MG63 (cell line): ENCODE data around the gene CDC45. TPM values are rescaled to one million over a fixed set of nuclear protein-coding genes. Genes with fewer than 3 reads are reported as not detected.
"Not testable (repeated sequence)": the region's sequence is repeated elsewhere in the genome, so short reads cannot be mapped to it uniquely, and the experiment has no call there.

Experiments
- DNase-seq: peaks from one replicate; pipeline ENCODE4 v3.0.0-alpha.2; 2020
- H3K27me3 ChIP-seq: fragments of 250-450 bp; sonication (Bioruptor Pico); 2 replicates; pipeline ENCODE4 v1.5.1; 2020; ENCODE audit warnings: mild to moderate bottlenecking, moderate library complexity
- H3K36me3 ChIP-seq: fragments of 250-450 bp; sonication (Bioruptor Pico); 2 replicates; pipeline ENCODE4 v1.5.1; 2020; ENCODE audit warnings: mild to moderate bottlenecking, moderate library complexity
- H3K4me3 ChIP-seq: fragments of 250-450 bp; sonication (Bioruptor Pico); 2 replicates; pipeline ENCODE4 v1.5.1; 2020; ENCODE audit warnings: mild to moderate bottlenecking, moderate library complexity
- H3K9me3 ChIP-seq: fragments of 250-450 bp; sonication (Bioruptor Pico); 2 replicates; pipeline ENCODE4 v1.5.1; 2020; ENCODE audit warnings: mild to moderate bottlenecking, moderate library complexity
- total RNA-seq: library from RNA; depleted of rRNA; stranded (reverse); fragments of >200 nt; shearing (Covaris generic); gene quantifications from 2 replicates; pipeline ENCODE4 v1.2.3, GENCODE V29; 2014; ENCODE audit warnings: low replicate concordance; rRNA removed

Gene CDC45, protein sequence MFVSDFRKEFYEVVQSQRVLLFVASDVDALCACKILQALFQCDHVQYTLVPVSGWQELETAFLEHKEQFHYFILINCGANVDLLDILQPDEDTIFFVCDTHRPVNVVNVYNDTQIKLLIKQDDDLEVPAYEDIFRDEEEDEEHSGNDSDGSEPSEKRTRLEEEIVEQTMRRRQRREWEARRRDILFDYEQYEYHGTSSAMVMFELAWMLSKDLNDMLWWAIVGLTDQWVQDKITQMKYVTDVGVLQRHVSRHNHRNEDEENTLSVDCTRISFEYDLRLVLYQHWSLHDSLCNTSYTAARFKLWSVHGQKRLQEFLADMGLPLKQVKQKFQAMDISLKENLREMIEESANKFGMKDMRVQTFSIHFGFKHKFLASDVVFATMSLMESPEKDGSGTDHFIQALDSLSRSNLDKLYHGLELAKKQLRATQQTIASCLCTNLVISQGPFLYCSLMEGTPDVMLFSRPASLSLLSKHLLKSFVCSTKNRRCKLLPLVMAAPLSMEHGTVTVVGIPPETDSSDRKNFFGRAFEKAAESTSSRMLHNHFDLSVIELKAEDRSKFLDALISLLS
- total RNA-seq: 81.8 and 89.1 TPM in 2 replicates

DNA sequence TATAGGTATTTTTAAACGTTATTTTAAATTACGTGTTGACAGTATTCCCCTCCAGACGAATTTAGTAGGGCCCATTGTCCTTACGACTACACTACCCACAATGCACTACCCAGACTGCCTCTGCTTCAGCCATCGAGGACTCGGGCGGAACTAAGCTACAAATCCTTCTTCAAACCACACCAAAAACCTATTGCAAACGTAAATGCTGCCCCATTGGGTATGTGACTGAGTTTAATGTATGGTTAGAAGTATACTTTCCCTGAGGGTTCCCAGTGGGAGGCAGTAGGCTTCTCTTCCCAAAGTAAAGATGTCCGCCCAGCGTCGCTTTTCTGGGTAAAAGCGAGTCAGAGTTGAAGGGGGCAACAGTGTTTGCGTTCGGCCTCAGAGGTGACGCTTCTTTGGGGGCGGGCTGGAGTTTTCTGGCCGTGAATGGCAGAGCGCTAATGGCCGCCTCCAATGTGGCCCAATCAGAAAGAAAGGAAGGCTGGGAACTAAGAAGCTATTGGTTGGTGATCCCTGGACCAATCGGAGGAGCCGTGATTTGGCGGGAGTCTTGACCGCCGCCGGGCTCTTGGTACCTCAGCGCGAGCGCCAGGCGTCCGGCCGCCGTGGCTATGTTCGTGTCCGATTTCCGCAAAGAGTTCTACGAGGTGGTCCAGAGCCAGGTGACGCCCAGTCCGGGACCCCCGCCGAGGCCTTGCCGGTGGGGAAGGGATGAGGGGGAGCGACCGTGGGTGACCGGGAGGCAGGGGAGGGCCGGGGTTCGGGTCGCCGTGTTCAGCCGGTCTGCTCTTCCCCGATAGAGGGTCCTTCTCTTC, at the start of gene CDC45:
CDC45 (plus strand) TSS at position 566 of the 818 bp plus-strand sequence; CDS start at position 615, 49 bp downstream.
- Histone ChIP-seq H3K9me3 (no peaks in the 10 kb centered on the region), H3K27me3 (no peaks in the 10 kb centered on the region), H3K36me3 (peaks cover 50% of the 10 kb centered on the region), H3K4me3 (peak within 1 kb of the TSS; percentile 71)
- DNase-seq: peak; percentile 97

DNA sequence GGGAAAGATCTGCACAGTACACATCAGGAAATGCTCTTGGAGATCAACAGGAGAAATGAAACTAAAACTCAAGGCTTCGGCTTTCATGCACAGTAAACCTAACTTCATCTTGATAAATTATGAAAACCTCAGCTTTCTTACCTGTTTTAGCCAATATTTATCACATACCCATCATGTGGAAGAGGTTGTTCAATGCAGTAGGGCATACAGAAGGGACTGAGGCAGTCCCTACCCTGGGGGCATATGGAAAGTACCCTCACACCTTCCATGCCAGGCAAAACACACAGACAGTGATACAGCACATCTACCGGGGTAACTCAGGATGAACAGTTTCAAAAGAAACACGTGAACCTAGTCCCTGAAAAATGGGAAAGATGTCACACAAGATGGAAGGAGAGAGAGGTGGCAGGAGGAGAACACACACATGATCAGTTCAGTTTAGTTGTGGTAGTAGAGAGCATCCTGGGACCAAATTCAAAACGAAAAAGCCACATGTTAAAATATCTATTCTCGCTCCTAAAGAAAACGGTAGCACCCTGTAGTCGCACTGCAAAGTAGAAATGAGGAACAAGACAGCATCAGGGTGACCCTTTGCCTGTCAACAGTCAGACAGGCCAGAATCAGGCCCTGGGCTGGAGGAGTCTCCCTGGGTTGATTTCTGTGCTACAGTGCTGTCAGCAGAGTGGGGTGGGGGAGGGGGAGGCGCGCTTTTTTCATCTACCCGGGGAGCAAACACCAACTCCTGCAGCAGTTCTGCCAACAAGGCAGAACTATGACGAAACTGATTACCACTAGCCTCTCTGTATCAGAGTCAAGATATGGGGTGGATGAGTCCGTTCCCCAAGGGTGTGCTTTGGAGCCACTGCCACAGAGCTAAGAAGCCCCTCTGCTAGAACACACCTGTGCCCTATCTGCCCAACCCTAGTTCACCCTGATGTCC, 49.5 kb upstream of the CDC45 start:
- peak overlapping the region; percentile 83 for H3K4me3 ChIP-seq
- H3K36me3 ChIP-seq: peaks cover 23% of the 10 kb centered on the region
- H3K27me3 ChIP-seq: no peaks in the 10 kb centered on the region
- DNase-seq: peak; percentile 48
- no peaks in the 10 kb centered on the region for H3K9me3 ChIP-seq

DNA sequence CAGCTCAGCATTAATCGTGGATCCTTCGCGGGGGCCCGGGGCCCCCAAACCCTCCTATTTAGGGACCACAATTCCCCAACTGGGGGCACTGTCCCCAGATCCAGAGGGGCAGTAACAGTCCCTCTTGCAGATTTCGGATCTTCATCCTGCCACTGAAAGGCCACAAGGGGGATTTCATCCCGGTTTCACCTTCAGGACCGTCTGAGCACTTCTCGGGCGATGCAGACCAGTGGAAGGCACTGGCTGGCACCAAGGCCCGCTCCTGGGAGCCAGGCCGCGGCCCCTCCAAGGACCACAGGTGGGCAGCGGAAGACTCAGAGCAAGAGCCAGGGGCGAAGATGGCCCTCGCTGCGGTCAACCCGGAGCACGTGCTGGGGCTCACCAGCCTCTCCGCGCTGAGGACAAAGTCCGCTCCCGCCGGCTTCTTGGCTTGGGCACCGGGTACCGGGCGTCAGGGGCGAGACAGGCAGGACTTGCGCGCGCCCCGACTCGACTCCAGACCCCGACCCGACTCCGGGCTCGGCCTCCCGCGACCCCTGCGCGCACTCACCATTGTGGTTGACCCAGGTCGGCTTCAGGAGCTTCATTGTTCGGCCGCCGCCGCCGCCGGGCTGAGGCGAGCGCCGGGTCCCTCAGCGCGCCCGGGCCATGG, 48.7 kb upstream of the CDC45 start:
- no peaks in the 10 kb centered on the region for H3K9me3 ChIP-seq
- DNase-seq: peak; percentile 30
- H3K36me3 ChIP-seq: peaks cover 24% of the 10 kb centered on the region
- no peaks in the 10 kb centered on the region for H3K27me3 ChIP-seq
- H3K4me3 ChIP-seq: peak overlapping the region; percentile 83

DNA sequence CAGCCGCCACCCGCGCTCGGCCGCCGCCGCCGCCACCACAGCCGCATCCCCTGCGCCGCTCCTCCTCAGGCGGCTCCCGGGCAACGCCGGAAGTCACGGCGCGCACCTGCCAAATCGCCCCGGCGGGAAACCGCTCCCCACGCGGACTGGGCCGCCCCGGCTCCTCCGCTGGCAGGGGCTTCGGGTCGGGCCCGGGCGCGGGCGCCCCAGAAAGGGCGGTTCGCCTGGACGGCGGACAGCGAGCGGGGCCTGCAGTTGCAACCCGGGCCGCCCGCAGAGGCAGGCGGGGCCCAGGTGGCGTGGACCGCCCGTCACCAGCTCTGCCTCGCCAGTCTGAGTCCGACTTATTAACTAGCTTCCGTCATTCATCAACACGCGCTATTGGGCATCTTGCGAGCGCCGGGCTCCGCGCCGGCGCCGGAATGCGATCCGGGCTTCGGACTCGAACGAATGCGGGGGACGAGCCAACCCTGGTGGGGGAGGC, 48.0 kb upstream of the CDC45 start, which contains the start of gene HIRA:
HIRA (minus strand) TSS at position 85 of the 484 bp plus-strand sequence. CDS start 257 bp downstream, outside the sequence.
- peaks cover 21% of the 10 kb centered on the region for H3K36me3 ChIP-seq
- DNase-seq: peak; percentile 75
- H3K4me3 ChIP-seq: peak within 1 kb of the TSS; percentile 83
- H3K9me3 ChIP-seq: no peaks in the 10 kb centered on the region
- no peaks in the 10 kb centered on the region for H3K27me3 ChIP-seq

DNA sequence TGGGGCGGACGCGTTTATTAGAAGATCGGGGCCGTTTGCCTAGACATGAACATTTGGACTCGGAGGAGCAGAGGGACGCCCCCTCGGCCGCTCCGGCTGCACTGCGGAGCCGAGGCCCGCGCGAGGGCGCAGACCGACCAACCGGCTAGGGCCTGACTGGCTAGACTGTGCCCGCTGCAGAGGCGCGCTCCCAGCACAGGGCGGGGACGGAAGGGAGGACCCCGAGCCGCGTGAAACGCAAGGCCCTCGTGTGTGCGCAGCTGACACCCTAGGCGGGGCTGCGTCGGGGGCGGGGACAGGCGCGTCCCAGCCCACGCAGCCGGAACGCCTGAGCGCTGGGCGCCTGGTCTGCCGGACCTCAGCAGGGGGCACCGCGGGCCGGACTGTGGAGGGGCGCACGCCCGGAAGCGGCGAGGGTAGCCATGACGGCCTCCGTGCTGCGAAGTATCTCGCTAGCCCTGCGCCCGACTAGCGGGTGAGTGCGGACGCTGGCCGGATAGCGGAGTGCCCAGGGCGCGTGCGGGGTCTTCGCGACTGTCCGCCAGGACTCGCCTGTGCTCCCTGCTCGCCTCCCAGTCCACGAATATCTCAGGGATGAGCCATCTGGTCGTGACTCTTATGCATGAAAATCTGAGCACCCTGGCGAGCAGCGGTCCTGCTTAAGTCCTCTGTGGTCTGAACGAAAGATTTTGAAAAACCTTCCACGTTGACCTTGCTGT, 47.4 kb upstream of the CDC45 start, which contains the start of gene MRPL40:
MRPL40 (plus strand) TSS at position 413 of the 719 bp plus-strand sequence; CDS start at position 423, 10 bp downstream.
- peaks cover 22% of the 10 kb centered on the region for H3K36me3 ChIP-seq
- DNase-seq: peak; percentile 96
- H3K4me3 ChIP-seq: peak within 1 kb of the TSS; percentile 83
- no peaks in the 10 kb centered on the region for H3K9me3 ChIP-seq
- H3K27me3 ChIP-seq: no peaks in the 10 kb centered on the region

DNA sequence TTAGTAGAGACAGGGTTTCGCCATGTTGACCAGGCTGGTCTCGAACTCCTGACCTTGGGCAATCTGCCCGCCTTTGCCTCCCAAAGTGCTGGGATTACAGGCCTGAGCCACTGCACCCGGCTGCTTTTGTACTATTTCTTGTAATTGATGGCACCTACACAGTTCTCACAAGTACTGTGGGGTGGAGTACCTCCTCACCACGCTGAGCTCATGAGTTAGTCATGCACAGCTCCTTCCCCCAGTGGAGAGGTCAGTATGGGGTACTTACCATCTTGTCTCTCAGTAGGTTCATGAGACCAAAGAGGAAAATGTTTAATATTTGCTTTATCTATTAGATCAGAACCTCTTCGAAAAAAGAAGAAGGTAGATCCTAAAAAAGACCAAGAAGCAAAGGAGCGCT, 45.3 kb upstream of the CDC45 start:
- H3K4me3 ChIP-seq: no peak overlapping the region
- H3K36me3 ChIP-seq: peaks cover 26% of the 10 kb centered on the region
- no peaks in the 10 kb centered on the region for H3K9me3 ChIP-seq
- no peak for DNase-seq
- no peaks in the 10 kb centered on the region for H3K27me3 ChIP-seq

DNA sequence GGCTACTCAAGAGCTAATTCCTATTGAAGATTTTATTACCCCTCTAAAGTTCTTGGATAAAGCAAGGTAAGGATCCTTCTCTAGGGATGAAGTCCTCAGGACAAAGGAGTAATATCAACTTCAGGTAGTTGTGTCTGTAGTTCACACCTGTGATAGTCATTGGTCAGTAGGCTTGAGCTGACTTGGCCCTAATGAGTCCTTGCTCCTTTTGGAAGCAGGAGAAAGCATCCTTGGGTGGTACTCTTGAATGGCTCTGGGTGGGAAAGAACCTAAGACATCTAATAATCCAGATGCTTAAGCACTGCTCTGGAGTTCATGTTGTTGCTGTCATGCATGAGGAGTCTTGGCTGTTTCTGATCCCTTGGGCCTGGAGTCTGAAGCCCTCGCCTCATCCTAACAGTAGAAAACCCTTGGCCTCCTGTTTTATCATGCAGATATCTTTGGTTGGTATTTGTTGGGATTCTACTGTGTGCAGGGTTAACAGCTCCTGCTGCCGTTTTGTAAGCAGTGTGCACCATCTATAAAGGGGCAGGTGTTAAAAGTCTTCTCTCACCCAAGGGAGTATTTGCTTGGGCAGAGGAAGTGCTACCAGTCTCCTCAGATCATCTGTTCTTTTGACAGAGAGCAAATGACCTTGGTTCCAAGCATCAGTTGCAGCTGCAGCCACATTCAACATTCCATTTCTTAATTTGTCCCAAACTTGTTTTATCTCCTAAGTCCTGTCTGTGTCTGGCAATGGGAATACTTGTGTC, 44.7 kb upstream of the CDC45 start:
- no peak overlapping the region for H3K4me3 ChIP-seq
- peaks cover 29% of the 10 kb centered on the region for H3K36me3 ChIP-seq
- H3K9me3 ChIP-seq: no peaks in the 10 kb centered on the region
- H3K27me3 ChIP-seq: no peaks in the 10 kb centered on the region
- DNase-seq: no peak

DNA sequence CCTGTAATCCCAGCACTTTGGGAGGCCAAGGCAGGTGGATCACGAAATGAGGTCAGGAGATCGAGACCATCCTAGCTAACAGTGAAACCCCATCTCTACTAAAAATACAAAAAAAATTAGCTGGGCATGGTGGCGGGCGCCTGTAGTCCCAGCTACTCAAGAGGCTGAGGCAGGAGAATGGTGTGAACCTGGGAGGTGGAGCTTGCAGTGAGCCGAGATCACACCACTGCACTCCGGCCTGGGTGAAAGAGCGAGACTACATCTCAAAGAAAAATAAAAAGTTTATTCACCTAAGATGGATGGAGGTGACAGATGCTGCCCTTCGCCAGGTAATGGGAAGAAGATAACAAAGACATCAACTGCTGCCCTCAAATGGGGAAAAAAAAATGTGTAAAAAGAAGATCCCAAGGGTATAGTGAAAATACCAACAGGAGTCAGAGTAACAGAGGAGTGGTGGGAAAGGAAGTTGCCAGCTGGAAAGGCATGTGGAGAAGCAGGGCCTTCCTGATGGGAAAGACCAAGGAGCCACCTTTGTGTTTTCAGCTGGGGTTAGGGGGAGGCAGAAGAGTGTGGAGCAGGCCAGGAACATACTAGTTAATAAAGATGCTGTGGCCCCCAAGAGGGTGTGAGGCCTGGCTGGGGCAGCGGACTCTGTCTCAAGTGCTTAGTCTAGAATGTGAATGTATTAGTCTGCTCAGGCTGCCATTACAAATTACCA, 43.1 kb upstream of the CDC45 start:
- H3K9me3 ChIP-seq, DNase-seq, H3K27me3 ChIP-seq, H3K4me3 ChIP-seq: not testable (repeated sequence)
- peaks cover 31% of the 10 kb centered on the region for H3K36me3 ChIP-seq

DNA sequence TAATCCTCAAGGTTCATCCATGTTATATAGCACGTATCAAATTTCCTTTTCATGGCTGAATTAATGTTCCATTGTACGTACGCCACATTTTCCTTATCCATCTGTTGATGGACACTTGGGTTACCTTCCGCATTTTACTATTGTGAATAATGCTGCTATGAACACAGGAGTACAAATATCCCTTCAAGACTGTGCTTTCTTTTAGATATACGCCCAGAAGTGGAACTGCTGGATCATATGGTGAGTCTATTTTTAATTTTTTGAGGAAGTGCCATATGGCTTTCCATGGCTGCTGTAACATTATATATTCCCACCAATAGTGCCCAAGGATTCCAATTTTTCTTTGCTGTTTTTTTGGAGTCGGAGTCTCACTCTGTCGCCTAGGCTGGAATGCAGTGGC, 41.4 kb upstream of the CDC45 start:
- peaks cover 34% of the 10 kb centered on the region for H3K36me3 ChIP-seq
- H3K9me3 ChIP-seq: no peaks in the 10 kb centered on the region
- H3K4me3 ChIP-seq: no peak overlapping the region
- DNase-seq: no peak
- no peaks in the 10 kb centered on the region for H3K27me3 ChIP-seq

DNA sequence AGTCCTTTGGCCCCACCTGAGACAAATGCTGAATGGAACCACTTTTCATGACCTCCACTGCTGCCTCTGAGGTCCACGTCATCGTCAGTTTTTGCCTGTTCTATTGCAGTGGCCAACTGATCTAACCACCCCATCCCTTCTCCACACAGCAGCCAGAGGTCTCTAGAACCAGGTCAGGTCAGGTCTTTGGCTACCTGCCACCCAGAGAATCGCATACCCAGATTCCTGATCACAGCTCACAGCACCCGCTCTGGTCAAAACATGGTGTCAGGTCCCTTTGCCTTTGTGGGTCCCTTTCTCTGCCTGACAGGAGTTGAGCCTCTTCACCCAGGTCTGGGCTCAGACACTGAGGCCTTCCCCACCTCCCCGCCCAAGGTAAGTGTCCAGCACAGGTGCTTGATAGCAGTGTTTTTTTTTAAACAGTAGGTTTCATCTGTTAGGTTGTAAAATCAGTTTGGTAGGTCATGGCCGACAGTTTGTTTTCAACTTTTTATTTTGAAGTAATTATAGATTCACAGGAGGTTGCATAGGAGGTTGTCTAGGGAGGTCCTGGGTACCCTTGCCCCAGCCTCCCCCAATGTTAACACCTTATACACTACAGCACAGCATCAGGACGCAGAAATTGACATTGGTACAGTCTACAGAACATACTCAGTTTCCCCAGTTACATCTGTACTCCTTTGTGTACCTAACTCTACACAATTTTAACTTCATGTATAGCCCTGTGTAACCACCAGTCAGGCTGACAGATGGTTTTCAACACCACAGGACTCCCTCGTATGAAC, 39.1 kb upstream of the CDC45 start:
- Histone ChIP-seq H3K4me3 (no peak overlapping the region), H3K27me3 (no peaks in the 10 kb centered on the region), H3K9me3 (no peaks in the 10 kb centered on the region), H3K36me3 (peaks cover 27% of the 10 kb centered on the region)
- no peak for DNase-seq

DNA sequence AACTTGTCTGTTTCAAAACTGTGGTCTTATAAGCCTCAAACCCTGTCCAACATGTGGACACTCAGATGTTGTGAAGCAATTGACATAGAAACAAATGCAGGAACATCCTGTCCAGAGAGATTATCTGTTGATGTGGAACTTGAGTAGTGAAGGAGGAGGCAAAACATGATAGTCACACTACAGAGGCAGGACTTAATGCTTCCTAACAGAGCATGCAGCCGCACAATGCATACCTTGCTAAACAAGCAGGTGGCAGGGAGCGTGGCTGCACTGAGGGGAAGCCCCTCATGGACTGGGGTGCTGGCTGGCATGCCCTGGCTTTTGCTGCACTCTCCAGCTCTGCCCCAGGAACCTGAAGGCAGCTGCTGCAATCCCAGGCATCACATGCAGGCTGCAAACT, 37.6 kb upstream of the CDC45 start:
- no peak for DNase-seq
- no peaks in the 10 kb centered on the region for H3K9me3 ChIP-seq
- no peak overlapping the region for H3K4me3 ChIP-seq
- no peaks in the 10 kb centered on the region for H3K27me3 ChIP-seq
- H3K36me3 ChIP-seq: peaks cover 25% of the 10 kb centered on the region

DNA sequence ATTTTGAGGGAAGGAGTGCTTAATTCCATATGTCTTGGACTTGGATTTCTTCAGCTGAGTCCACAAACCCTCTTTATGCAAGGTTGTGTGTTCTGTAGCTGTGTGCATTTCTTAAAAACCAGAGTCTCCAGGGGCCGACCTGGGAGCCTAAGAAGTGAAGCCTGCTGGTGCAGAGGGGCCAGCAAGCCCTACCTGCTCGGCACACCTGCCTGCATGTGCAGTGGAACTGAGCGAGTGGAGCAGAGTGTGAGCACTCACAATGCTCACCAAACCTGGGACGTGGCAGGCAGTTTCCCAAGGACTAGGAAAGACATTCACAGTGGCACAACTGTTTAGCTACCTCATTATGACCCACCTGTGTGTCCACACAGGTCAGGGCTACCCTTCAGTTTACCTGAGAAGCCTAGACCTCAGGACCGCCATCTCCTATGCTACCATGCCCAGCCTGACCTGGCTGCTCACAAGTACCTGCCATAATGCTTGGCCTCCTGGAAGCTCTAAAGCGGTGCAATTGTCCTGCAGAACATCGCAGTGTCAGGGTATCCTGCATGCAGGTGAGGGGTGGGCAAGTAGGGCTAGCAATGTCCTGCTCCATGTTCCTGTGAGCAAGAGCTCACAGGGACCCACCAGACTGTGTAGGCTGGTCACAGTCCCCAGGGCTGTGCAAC, 36.0 kb upstream of the CDC45 start:
- DNase-seq: no peak
- H3K36me3 ChIP-seq: peaks cover 20% of the 10 kb centered on the region
- no peaks in the 10 kb centered on the region for H3K27me3 ChIP-seq

More for the DNA sequence above, 36.0 kb upstream of the CDC45 start:
- Histone ChIP-seq H3K9me3 (no peaks in the 10 kb centered on the region), H3K4me3 (no peak overlapping the region)
